ENCODE data around the gene TBXAS1.
A peak's percentile ranks its signal among the peaks of the same experiment; 100 is the strongest.
"Not testable (repeated sequence)": the region's sequence is repeated elsewhere in the genome, so short reads cannot be mapped to it uniquely, and the experiment has no call there.

The TBXAS1 gene

GRCh38 chr7:139838276-139838675 is 9.2 kb downstream of the TBXAS1 start:
- no peak for DNase-seq (ENCODE audit: low spot score)
- no peak for TF ChIP-seq CTCF (IDR thresholded peaks at IDR 0.05; ENCODE audit: extremely low read depth, missing control alignments)

GRCh38 chr7:139838876-139839275 is 9.8 kb downstream of the TBXAS1 start:
- DNase-seq (ENCODE audit: low spot score), result no peak

GRCh38 chr7:139840776-139841175 is 11.7 kb downstream of the TBXAS1 start:
- no peak for DNase-seq (ENCODE audit: low spot score)

More at GRCh38 chr7:139838876-139839275, 9.8 kb downstream of the TBXAS1 start:
- no peak for TF ChIP-seq CTCF (IDR thresholded peaks at IDR 0.05; ENCODE audit: extremely low read depth, missing control alignments)

GRCh38 chr7:139842401-139843210 is 13.5 kb downstream of the TBXAS1 start:
- TF ChIP-seq CTCF (IDR thresholded peaks at IDR 0.05; ENCODE audit: extremely low read depth, missing control alignments), result no peak
- peak; percentile 53 for DNase-seq (ENCODE audit: low spot score)

More at GRCh38 chr7:139840776-139841175, 11.7 kb downstream of the TBXAS1 start:
- no peak for TF ChIP-seq CTCF (IDR thresholded peaks at IDR 0.05; ENCODE audit: extremely low read depth, missing control alignments)

- DNase-seq (ENCODE audit: low spot score), result not testable (repeated sequence)
Measured at GRCh38 chr7:139843211-139843537, 14.1 kb downstream of the TBXAS1 start.

- no peak for DNase-seq (ENCODE audit: low spot score)
- TF ChIP-seq CTCF (IDR thresholded peaks at IDR 0.05; ENCODE audit: extremely low read depth, missing control alignments), result no peak
Measured at GRCh38 chr7:139844779-139845442, 15.8 kb downstream of the TBXAS1 start.

- no peak for DNase-seq (ENCODE audit: low spot score)
- no peak for TF ChIP-seq CTCF (IDR thresholded peaks at IDR 0.05; ENCODE audit: extremely low read depth, missing control alignments)
Measured at GRCh38 chr7:139845443-139845805, 16.4 kb downstream of the TBXAS1 start.
